Measurements from ENCODE around the gene C19orf38. TPM values are rescaled to one million over a fixed set of nuclear protein-coding genes. Genes with fewer than 3 reads are reported as not detected.

The C19orf38 gene
- total RNA-seq, 2 donors from 2014 or later, result 2.4 to 3.5 TPM

DNA sequence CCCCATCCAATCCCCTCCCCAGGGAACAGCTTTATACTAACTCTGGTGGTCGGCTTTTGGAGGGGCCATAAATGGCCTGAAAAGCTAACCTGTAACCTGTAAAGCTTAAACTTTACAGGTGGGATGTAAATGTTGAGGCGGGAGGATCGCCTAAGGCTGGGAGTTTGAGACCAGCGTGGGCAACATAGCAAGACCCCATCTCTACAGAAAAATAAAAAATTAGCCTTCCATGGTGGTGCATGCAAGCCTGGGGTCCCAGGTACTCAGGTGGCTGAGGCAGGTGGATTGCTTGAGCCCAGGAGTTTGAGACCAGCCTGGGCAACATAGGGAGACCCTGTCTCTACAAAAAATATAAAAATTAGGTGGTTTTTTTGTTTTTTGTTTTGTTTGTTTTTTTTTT lies 41.7 kb downstream of the C19orf38 start:
- DNase-seq (ENCODE audit: low spot score), result no peak
- no peak for ATAC-seq (ENCODE audit: insufficient number of reproducible peaks, low FRiP score, low read depth)
- no peak overlapping the region for H3K4me3 ChIP-seq
- H3K27ac ChIP-seq, result no peak overlapping the region
- no peaks in the 10 kb centered on the region for H3K9me3 ChIP-seq
- TF ChIP-seq, protein P1, sequence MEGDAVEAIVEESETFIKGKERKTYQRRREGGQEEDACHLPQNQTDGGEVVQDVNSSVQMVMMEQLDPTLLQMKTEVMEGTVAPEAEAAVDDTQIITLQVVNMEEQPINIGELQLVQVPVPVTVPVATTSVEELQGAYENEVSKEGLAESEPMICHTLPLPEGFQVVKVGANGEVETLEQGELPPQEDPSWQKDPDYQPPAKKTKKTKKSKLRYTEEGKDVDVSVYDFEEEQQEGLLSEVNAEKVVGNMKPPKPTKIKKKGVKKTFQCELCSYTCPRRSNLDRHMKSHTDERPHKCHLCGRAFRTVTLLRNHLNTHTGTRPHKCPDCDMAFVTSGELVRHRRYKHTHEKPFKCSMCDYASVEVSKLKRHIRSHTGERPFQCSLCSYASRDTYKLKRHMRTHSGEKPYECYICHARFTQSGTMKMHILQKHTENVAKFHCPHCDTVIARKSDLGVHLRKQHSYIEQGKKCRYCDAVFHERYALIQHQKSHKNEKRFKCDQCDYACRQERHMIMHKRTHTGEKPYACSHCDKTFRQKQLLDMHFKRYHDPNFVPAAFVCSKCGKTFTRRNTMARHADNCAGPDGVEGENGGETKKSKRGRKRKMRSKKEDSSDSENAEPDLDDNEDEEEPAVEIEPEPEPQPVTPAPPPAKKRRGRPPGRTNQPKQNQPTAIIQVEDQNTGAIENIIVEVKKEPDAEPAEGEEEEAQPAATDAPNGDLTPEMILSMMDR (IDR thresholded peaks at IDR 0.05), result no peak
- no peaks in the 10 kb centered on the region for H3K27me3 ChIP-seq (replicated peaks; ENCODE audit: insufficient read depth)
- H3K4me1 ChIP-seq (ENCODE audit: control insufficient read depth in 1 of 2, low read depth in 2 of 2), result peaks cover 2 to 23% of the 10 kb centered on the region in 2 donors
- H3K36me3 ChIP-seq, result no peaks in the 10 kb centered on the region

DNA sequence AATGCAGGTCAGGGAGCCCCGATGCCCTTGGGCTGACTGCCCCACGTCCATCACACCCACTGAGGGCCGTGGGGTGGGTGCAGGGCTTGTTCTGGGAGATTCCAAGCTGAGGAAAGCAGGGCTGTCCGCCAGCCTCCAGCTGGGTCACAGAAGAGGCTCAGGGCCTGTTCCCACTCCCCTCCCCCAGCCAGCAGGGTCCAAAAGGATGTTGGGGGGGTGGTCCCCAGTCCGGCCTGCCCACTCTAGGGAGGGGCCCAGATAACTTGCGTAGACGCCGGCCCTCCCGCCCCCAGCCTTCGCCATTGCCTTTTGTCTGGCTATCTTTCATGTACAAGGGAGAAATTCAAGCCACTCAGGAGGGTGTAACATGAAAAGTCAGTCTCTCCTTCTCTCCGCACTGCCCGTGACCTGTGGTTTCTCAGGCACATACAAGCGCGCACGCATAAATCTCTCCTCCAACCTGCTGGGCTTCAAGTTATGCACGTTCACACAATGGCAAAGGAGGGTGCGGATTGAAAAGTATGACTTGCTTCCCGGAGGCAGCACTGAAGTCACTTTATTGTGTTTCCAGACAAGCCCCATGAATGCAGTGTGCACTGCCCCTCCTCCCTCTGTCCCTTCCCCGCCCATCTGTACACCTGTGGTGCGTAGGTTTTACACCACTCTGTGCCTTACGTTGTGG lies 43.3 kb downstream of the C19orf38 start:
- Histone ChIP-seq H3K27ac (no peak overlapping the region), H3K4me1 (ENCODE audit: control insufficient read depth in 1 of 2, low read depth in 2 of 2) (peaks cover 0 to 18% of the 10 kb centered on the region in 2 donors), H3K36me3 (no peaks in the 10 kb centered on the region), H3K27me3 (replicated peaks; ENCODE audit: insufficient read depth) (no peaks in the 10 kb centered on the region), H3K4me3 (no peak overlapping the region), H3K9me3 (no peaks in the 10 kb centered on the region)
- TF ChIP-seq, protein P1 (IDR thresholded peaks at IDR 0.05), result no peak
- no peak for DNase-seq (ENCODE audit: low spot score)
- ATAC-seq (ENCODE audit: insufficient number of reproducible peaks, low FRiP score, low read depth), result no peak

- TF ChIP-seq, protein P1 (IDR thresholded peaks at IDR 0.05), result no peak
- Histone ChIP-seq H3K36me3 (no peaks in the 10 kb centered on the region), H3K4me3 (no peak overlapping the region), H3K9me3 (no peaks in the 10 kb centered on the region), H3K4me1 (ENCODE audit: control insufficient read depth in 1 of 2, low read depth in 2 of 2) (peaks cover 0 to 14% of the 10 kb centered on the region in 2 donors), H3K27me3 (replicated peaks; ENCODE audit: insufficient read depth) (no peaks in the 10 kb centered on the region), H3K27ac (no peak overlapping the region)
- no peak for DNase-seq (ENCODE audit: low spot score)
- no peak for ATAC-seq (ENCODE audit: insufficient number of reproducible peaks, low FRiP score, low read depth)
Measured at GRCh38 chr19:10892256-10892655, 44.0 kb downstream of the C19orf38 start.

DNA sequence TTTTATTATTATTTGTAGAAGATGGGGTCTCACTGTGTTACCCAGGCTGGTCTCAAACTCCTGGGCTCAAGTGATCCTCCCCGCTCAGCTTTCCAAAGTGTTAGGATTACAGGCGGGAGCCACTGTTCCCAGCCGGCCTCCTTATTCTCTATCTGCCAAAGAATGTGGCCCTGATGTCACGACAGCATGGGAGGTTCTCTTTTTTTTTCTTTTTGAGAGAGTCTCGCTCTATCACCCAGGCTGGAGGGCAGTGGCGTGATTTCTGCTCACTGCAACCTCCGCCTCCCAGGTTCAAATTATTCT lies 46.6 kb downstream of the C19orf38 start:
- Histone ChIP-seq H3K9me3 (no peaks in the 10 kb centered on the region), H3K4me3 (no peak overlapping the region), H3K4me1 (ENCODE audit: control insufficient read depth in 1 of 2, low read depth in 2 of 2) (peaks cover 9 to 22% of the 10 kb centered on the region in 2 donors), H3K36me3 (no peaks in the 10 kb centered on the region), H3K27ac (no peak overlapping the region), H3K27me3 (replicated peaks; ENCODE audit: insufficient read depth) (no peaks in the 10 kb centered on the region)
- TF ChIP-seq, protein P1 (IDR thresholded peaks at IDR 0.05), result no peak
- ATAC-seq (ENCODE audit: insufficient number of reproducible peaks, low FRiP score, low read depth), result no peak
- DNase-seq (ENCODE audit: low spot score), result no peak

- ATAC-seq (ENCODE audit: insufficient number of reproducible peaks, low FRiP score, low read depth) (no peak), DNase-seq (ENCODE audit: low spot score) (no peak)
- TF ChIP-seq, protein P1 (IDR thresholded peaks at IDR 0.05), result no peak
- Histone ChIP-seq H3K4me3 (no peak overlapping the region), H3K4me1 (ENCODE audit: control insufficient read depth in 1 of 2, low read depth in 2 of 2) (peaks cover 9 to 22% of the 10 kb centered on the region in 2 donors), H3K27me3 (replicated peaks; ENCODE audit: insufficient read depth) (no peaks in the 10 kb centered on the region), H3K27ac (no peak overlapping the region), H3K9me3 (no peaks in the 10 kb centered on the region), H3K36me3 (no peaks in the 10 kb centered on the region)
Measured at GRCh38 chr19:10895363-10895762, 47.1 kb downstream of the C19orf38 start.
